Heart left ventricle (tissue), 16 donors: ENCODE measurements around the gene PANK1. TPM values are rescaled to one million over a fixed set of nuclear protein-coding genes. Genes with fewer than 3 reads are reported as not detected.

Experiments
- ATAC-seq, 4 donors: fragments of 200-7000 bp; cut with Tn5 transposase; one replicate each; pipeline ENCODE4 v1.9.1; 2020 to 2022; ENCODE audit warnings: moderate library complexity in 4 of 4, mild to moderate bottlenecking in 3 of 4, moderate number of reproducible peaks in 1 of 4
- DNase-seq, 5 donors: peaks; one replicate each; pipeline ENCODE4 v3.0.0-alpha.2; 2020
- H3K27ac ChIP-seq, 12 donors: fragments of 200-600 bp; sonication (generic) in 4 of 12; one replicate each; pipeline versions ENCODE4 v1.5.0 to v1.8.0; 2016 to 2022; ENCODE audit warnings: mild to moderate bottlenecking in 2 of 12
- H3K27me3 ChIP-seq, 9 donors: fragments of 200-600 bp; sonication (generic) in 2 of 9; one replicate each; pipeline versions ENCODE4 v1.5.1 to v1.8.0; 2016 to 2022; ENCODE audit warnings: mild to moderate bottlenecking in 3 of 9
- H3K36me3 ChIP-seq, 9 donors: fragments of 200-600 bp; sonication (generic) in 2 of 9; one replicate each; pipeline versions ENCODE4 v1.5.0 to v1.8.0; 2018 to 2022; ENCODE audit warnings: mild to moderate bottlenecking in 2 of 9
- H3K4me1 ChIP-seq, 12 donors: fragments of 200-600 bp; sonication (generic) in 4 of 12; one replicate each; pipeline versions ENCODE4 v1.5.0 to v1.8.0; 2016 to 2022; ENCODE audit warnings: mild to moderate bottlenecking in 3 of 12
- H3K4me3 ChIP-seq, 12 donors: fragments of 200-600 bp; sonication (generic) in 4 of 12; one replicate each; pipeline versions ENCODE4 v1.5.0 to v1.8.0; 2017 to 2022; ENCODE audit warnings: mild to moderate bottlenecking in 9 of 12, moderate library complexity in 4 of 12
- H3K9me3 ChIP-seq, 12 donors: fragments of 200-600 bp; sonication (generic) in 4 of 12; one replicate each; pipeline versions ENCODE4 v1.5.0 to v1.8.0; 2016 to 2022; ENCODE audit warnings: mild to moderate bottlenecking in 1 of 12
- CTCF ChIP-seq, 12 donors: fragments of 200-600 bp; sonication (generic) in 4 of 12; IDR thresholded peaks; one replicate each; pipeline versions ENCODE4 v1.5.0 to v1.8.0; 2018 to 2022; ENCODE audit warnings: antibody characterized with exemption in 12 of 12, mild to moderate bottlenecking in 5 of 12
- POLR2A ChIP-seq, 2 donors: fragments of 450-650 bp; IDR thresholded peaks; one replicate each; pipeline ENCODE4 v1.6.1; 2017; ENCODE audit warnings: antibody characterized with exemption in 2 of 2, mild to moderate bottlenecking in 2 of 2, moderate library complexity in 2 of 2
- WGBS, 4 donors: extraction: QIAGEN DNeasy Blood & Tissue Kit in 2 of 4; methylation state at CpG; one replicate each; pipeline versions ENCODE4 v1.1.5 to v1.1.7; 2013 to 2018; 5-methylcytosine and 5-hydroxymethylcytosine counted together
- intact Hi-C, 10 donors: fragments of 100-400 bp; cut with DNase I; formaldehyde crosslinking; loops; one replicate each; pipeline versions ENCODE4 v1.11.1 to v1.14.2; 2022
- polyA plus RNA-seq, 2 donors: library from polyadenylated mRNA; stranded (reverse); fragments of 200-250 nt; gene quantifications; one replicate each; pipeline ENCODE4 v1.2.3, GENCODE V29; 2013
- total RNA-seq, 9 donors: library from RNA; depleted of rRNA in 2 of 9; stranded (reverse); fragments of >200 nt in 2 of 9; fragmentation: NEBNext Ultra II Directional in 3 of 9; extraction: Animal tissue kit (Norgen Biotek cat#: 25700) in 3 of 9; gene quantifications; one replicate each; pipeline versions ENCODE4 v1.1.0 to v1.2.4, GENCODE V29; 2016 to 2023
- donor health status: ischemic (EF 13 %, LVEDD 7.1; RV severe dilation, severe dysfunction).
- donor health status: healthy with polysubstance abuse.
- donor health status: DM: no; HTN: yes; CAD: no.
- donor health status: DM: no; HTN: no; CAD: no.
- donor health status: ischemic (EF 25% LVEDD 6.9; RV normal size, moderate dysfunction).
- donor health status: ischemic (EF 25% LVEDD 5.7; RV mildly dilated, moderate dysfunction).
- donor health status: healthy.
- donor health status: DM: yes; HTN: yes; CAD: no.
- donor health status: ischemic (EF 35%, LVEDD 5.7; RV mildly dilated, moderate dysfunction).
- donor health status: nonischemic (EF 11% LVEDD 7.7; RV severe dilation, severe dysfunction).
- donor health status: DM: yes; HTN: yes; CAD: no.
- donor health status: PGD.
- donor health status: ischemic (EF 29% LVEDD 5.4; RV normal size, mild dysfunction).
- donor health status: nonischemic (EF 23%, LVEDD 6.1; RV moderate dilation, normal function).

PANK1 gene
- total and polyA plus RNA-seq, 11 donors: 3.6 to 24.7 (median 17.4) TPM

GRCh38 chr10:89677341-89677740 is 32.3 kb upstream of the PANK1 start:
- Histone ChIP-seq H3K9me3 (no peaks in the 10 kb centered on the region), H3K27ac (no peak overlapping the region), H3K27me3 (no peaks in the 10 kb centered on the region), H3K4me1 (no peaks in the 10 kb centered on the region), H3K4me3 (no peak overlapping the region), H3K36me3 (no peaks in the 10 kb centered on the region)
- ATAC-seq (no peak), DNase-seq (no peak)
- TF ChIP-seq CTCF (IDR thresholded peaks at IDR 0.05) (no peak), POLR2A (IDR thresholded peaks at IDR 0.05) (no peak)
- intact Hi-C loops: no loop called here

- Histone ChIP-seq H3K36me3 (no peaks in the 10 kb centered on the region), H3K27ac (no peak overlapping the region), H3K4me3 (no peak overlapping the region), H3K9me3 (no peaks in the 10 kb centered on the region), H3K27me3 (no peaks in the 10 kb centered on the region), H3K4me1 (no peaks in the 10 kb centered on the region)
- intact Hi-C loops: no loop called here
- DNase-seq (no peak), ATAC-seq (no peak)
- TF ChIP-seq CTCF (IDR thresholded peaks at IDR 0.05) (no peak), POLR2A (IDR thresholded peaks at IDR 0.05) (no peak)
- WGBS, 4 donors: 86 to 91% (median 89%) methylated on average over 1 of the region's 1 CpG
These were observed 25.9 kb upstream of the PANK1 start for GRCh38 chr10:89670926-89671325.

- no peak for ATAC-seq
- no peak for TF ChIP-seq CTCF (IDR thresholded peaks at IDR 0.05)
- TF ChIP-seq POLR2A (IDR thresholded peaks at IDR 0.05): no peak
- whole genome bisulfite sequencing, 4 donors: 87 to 98% (median 93%) methylated on average over 1 of the region's 1 CpG
- intact Hi-C loops: no loop called here
- no peak for DNase-seq
- H3K27me3 ChIP-seq: no peaks in the 10 kb centered on the region
- no peaks in the 10 kb centered on the region for H3K36me3 ChIP-seq
- no peaks in the 10 kb centered on the region for H3K9me3 ChIP-seq
- no peak overlapping the region for H3K4me3 ChIP-seq
- no peak overlapping the region for H3K27ac ChIP-seq
- H3K4me1 ChIP-seq: no peaks in the 10 kb centered on the region
These were observed 24.9 kb upstream of the PANK1 start for GRCh38 chr10:89669985-89670384.

GRCh38 chr10:89668386-89669071 is 23.5 kb upstream of the PANK1 start:
- 85 to 94% (median 88%) methylated on average over 3 of the region's 3 CpGs for WGBS, 4 donors
- DNase-seq (no peak), ATAC-seq (no peak)
- TF ChIP-seq CTCF (IDR thresholded peaks at IDR 0.05) (no peak), POLR2A (IDR thresholded peaks at IDR 0.05) (no peak)
- Histone ChIP-seq H3K4me1 (no peaks in the 10 kb centered on the region), H3K27me3 (no peaks in the 10 kb centered on the region), H3K36me3 (no peaks in the 10 kb centered on the region), H3K9me3 (no peaks in the 10 kb centered on the region), H3K27ac (no peak overlapping the region), H3K4me3 (no peak overlapping the region)
- intact Hi-C loops: no loop called here
